Inflammatory macrophage (primary cell): Measurements from ENCODE around the gene MFRP.

Experiments
- DNase-seq, 2 donors: peaks; one replicate each; pipeline ENCODE4 v3.0.0-alpha.2; 2020 to 2022

The MFRP gene

GRCh38 chr11:119356349-119357031 lies 10.0 kb upstream of the MFRP start:
- DNase-seq = peak; percentile 53 to 71

GRCh38 chr11:119355091-119355843 lies 8.8 kb upstream of the MFRP start:
- no peak for DNase-seq

GRCh38 chr11:119352857-119353260 lies 6.4 kb upstream of the MFRP start:
- no peak for DNase-seq

- no peak for DNase-seq
Observed at GRCh38 chr11:119351232-119351631, 4.7 kb upstream of the MFRP start.

GRCh38 chr11:119350302-119350701 lies 3.8 kb upstream of the MFRP start:
- no peak for DNase-seq

- DNase-seq = no peak
Observed at GRCh38 chr11:119347940-119348605, 1.6 kb upstream of the MFRP start.

GRCh38 chr11:119347242-119347641 lies 737 bp upstream of the MFRP start:
- DNase-seq = no peak

GRCh38 chr11:119345685-119346084 lies 820 bp downstream of the MFRP start:
- no peak for DNase-seq

- DNase-seq = no peak
Observed at GRCh38 chr11:119344291-119345010, 2.1 kb downstream of the MFRP start.

- DNase-seq = no peak
Observed at GRCh38 chr11:119343726-119344125, 2.8 kb downstream of the MFRP start.

- DNase-seq = no peak
Observed at GRCh38 chr11:119342362-119343130, 4.0 kb downstream of the MFRP start.

- DNase-seq = no peak
Observed at GRCh38 chr11:119342023-119342300, 4.5 kb downstream of the MFRP start.

- DNase-seq = no peak
Observed at GRCh38 chr11:119341222-119342022, 5.1 kb downstream of the MFRP start.

GRCh38 chr11:119340335-119341221 lies 5.9 kb downstream of the MFRP start, which contains the start of gene C1QTNF5:
TSS of gene C1QTNF5 (minus strand) at chr11:119340883. CDS start at chr11:119340397, 486 bp downstream.
- no peak for DNase-seq

GRCh38 chr11:119339589-119340334 lies 6.7 kb downstream of the MFRP start:
- peak in 1 of 2 donors; percentile 46 for DNase-seq

GRCh38 chr11:119338965-119339588 lies 7.4 kb downstream of the MFRP start:
- no peak for DNase-seq

GRCh38 chr11:119338318-119338890 lies 8.1 kb downstream of the MFRP start:
- DNase-seq = peak; percentile 65 to 69

- DNase-seq = no peak
Observed at GRCh38 chr11:119337581-119338317, 8.8 kb downstream of the MFRP start.
